Right lobe of liver (tissue), 4 donors: ENCODE data around the gene HNRNPA0.

Source experiments
- POLR2A ChIP-seq: fragments of 450-650 bp; IDR thresholded peaks from one replicate; pipeline ENCODE4 v1.6.1; 2017; ENCODE audit warnings: antibody characterized with exemption, mild to moderate bottlenecking
- TF ChIP-seq, protein P1 (sequence below), 4 donors: fragments of 200-600 bp in 3 of 4; fragments of 450-650 bp in 1 of 4; IDR thresholded peaks; one replicate each; pipeline versions ENCODE4 v1.5.1 to v1.8.0; 2016 to 2022; ENCODE audit warnings: antibody characterized with exemption in 4 of 4, mild to moderate bottlenecking in 2 of 4
- donor health status: DM: no; HTN: no; CAD: no.
- donor health status: DM: no; HTN: no; CAD: no.
- donor health status: DM: no; HTN: yes; CAD: no.

DNA sequence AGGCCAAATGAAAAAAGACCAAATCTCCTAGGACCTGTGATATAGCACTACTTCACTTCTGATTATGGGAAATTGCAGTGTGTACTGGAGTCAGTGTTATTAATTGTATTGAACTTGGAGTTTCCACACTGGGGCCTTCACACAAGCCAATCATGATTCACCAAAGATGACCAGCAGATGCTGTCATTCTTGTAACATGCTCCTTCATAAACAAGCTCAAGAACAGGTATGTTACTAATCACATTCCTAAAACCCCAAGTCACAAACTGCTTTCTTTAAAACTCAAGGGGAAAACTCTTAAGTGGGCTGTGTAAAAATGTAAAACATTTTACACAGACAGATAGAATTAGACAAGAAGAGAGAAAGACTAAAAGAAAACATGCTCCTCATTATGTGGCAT lies 23.8 kb downstream of the HNRNPA0 start:
- TF ChIP-seq, protein P1, sequence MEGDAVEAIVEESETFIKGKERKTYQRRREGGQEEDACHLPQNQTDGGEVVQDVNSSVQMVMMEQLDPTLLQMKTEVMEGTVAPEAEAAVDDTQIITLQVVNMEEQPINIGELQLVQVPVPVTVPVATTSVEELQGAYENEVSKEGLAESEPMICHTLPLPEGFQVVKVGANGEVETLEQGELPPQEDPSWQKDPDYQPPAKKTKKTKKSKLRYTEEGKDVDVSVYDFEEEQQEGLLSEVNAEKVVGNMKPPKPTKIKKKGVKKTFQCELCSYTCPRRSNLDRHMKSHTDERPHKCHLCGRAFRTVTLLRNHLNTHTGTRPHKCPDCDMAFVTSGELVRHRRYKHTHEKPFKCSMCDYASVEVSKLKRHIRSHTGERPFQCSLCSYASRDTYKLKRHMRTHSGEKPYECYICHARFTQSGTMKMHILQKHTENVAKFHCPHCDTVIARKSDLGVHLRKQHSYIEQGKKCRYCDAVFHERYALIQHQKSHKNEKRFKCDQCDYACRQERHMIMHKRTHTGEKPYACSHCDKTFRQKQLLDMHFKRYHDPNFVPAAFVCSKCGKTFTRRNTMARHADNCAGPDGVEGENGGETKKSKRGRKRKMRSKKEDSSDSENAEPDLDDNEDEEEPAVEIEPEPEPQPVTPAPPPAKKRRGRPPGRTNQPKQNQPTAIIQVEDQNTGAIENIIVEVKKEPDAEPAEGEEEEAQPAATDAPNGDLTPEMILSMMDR (IDR thresholded peaks at IDR 0.05): no peak
- TF ChIP-seq POLR2A: no peak
